ENCODE results near the gene CEND1. TPM values are rescaled to one million over a fixed set of nuclear protein-coding genes. Genes with fewer than 3 reads are reported as not detected.

CEND1 gene
- total and polyA plus RNA-seq, 2 of the 4 experiments (the other 2 are of a cell fraction), result 0.90 to 4.0 TPM

DNA sequence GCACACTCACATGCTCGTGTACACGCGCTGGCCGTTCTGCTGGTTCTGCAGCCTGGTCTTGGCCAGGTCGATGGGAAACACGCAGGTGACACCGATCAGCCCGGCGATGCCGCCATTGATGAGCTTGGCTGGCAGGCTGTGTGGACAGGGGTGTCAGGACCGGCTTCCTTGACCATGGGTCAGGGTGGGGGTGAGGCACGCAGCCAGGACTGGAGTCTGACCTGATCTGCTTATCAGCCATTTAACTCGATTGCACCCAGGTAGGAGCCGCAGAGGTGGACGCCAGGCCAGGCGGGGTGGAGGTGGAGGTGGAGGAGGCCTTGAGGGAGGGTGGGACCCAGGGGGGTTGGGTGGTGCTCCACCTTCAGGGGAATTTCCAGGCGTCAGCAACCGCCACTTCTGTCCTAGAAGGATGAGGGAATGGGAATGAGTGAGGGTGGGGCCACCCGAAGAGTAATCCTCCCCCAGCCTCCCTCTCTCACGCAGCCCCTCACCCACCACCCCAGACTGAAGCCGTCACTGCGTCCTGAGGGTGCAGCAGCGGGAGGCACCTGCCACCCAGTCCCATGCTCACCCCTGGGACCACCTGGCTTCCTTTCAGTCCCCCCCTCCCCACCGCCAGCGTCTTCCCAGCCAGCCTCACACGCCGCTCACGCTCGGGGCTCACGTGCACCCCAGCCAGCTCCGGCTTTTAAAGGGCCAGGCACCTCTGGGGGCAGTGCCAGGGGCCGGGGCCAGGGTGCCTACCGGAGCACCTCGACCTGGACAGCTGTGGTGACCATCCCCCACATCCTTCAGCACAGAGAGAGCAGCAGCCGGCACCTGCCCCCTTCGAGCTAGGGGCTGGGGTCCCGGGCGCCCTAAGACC lies 5.1 kb upstream of the CEND1 start (continued):
- TF ChIP-seq, protein P1, sequence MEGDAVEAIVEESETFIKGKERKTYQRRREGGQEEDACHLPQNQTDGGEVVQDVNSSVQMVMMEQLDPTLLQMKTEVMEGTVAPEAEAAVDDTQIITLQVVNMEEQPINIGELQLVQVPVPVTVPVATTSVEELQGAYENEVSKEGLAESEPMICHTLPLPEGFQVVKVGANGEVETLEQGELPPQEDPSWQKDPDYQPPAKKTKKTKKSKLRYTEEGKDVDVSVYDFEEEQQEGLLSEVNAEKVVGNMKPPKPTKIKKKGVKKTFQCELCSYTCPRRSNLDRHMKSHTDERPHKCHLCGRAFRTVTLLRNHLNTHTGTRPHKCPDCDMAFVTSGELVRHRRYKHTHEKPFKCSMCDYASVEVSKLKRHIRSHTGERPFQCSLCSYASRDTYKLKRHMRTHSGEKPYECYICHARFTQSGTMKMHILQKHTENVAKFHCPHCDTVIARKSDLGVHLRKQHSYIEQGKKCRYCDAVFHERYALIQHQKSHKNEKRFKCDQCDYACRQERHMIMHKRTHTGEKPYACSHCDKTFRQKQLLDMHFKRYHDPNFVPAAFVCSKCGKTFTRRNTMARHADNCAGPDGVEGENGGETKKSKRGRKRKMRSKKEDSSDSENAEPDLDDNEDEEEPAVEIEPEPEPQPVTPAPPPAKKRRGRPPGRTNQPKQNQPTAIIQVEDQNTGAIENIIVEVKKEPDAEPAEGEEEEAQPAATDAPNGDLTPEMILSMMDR (conservative IDR thresholded peaks at IDR 0.05; ENCODE audit: low read depth, low read length), result no peak

Data from IMR-90 (cell line).